WTC11 (cell line): ENCODE results near the gene DTWD2. TPM values are rescaled to one million over a fixed set of nuclear protein-coding genes. Genes with fewer than 3 reads are reported as not detected.

Source experiments
- ATAC-seq: fragments of 200-7000 bp; cut with Tn5 transposase; 2 replicates; pipeline ENCODE4 v1.10.0; 2021; ENCODE audit warnings: mild to moderate bottlenecking, moderate library complexity
- CTCF ChIA-PET: fragments of 300-600 bp; sonication (Branson Sonifier 250); formaldehyde crosslinking; loops from one replicate; lab custom pipeline; 2021; ENCODE audit warnings: antibody characterized with exemption; lab: Charles Lee
- POLR2A ChIA-PET: fragments of 350-600 bp; sonication (Branson Sonifier 250); formaldehyde crosslinking; loops from one replicate; lab custom pipeline; 2021; ENCODE audit warnings: antibody characterized with exemption; lab: Charles Lee
- DNase-seq: peaks from one replicate; pipeline ENCODE4 v3.0.0; 2021; ENCODE audit warnings: low spot score
- H3K27ac Mint-ChIP-seq: 2 replicates; pipeline ENCODE4 v1.8.0; 2021; ENCODE audit warnings: mixed read lengths
- H3K27me3 Mint-ChIP-seq: 2 replicates; pipeline ENCODE4 v1.8.0; 2021; ENCODE audit warnings: low read depth, mild to moderate bottlenecking, moderate library complexity, mixed read lengths
- H3K36me3 Mint-ChIP-seq: 2 replicates; pipeline ENCODE4 v1.8.0; 2021; ENCODE audit warnings: mixed read lengths
- H3K4me1 Mint-ChIP-seq: 2 replicates; pipeline ENCODE4 v1.8.0; 2022; ENCODE audit warnings: mixed read lengths
- H3K4me3 Mint-ChIP-seq: 2 replicates; pipeline ENCODE4 v1.8.0; 2021; ENCODE audit warnings: mild to moderate bottlenecking, moderate library complexity, mixed read lengths
- H3K9me3 Mint-ChIP-seq: 2 replicates; pipeline ENCODE4 v1.8.0; 2021; ENCODE audit warnings: mixed read lengths
- AFF4 ChIP-seq: sonication (generic); formaldehyde crosslinking; IDR thresholded peaks from 2 replicates; pipeline ENCODE4 v1.8.1; 2023; ENCODE audit warnings: mild to moderate bottlenecking, missing genetic modification reagents, borderline replicate concordance
- ARID4B ChIP-seq: sonication (generic); formaldehyde crosslinking; IDR thresholded peaks from 2 replicates; pipeline ENCODE4 v1.8.0; 2023; ENCODE audit warnings: missing genetic modification reagents, mild to moderate bottlenecking, borderline replicate concordance
- ATF6 ChIP-seq: sonication (generic); formaldehyde crosslinking; IDR thresholded peaks from 2 replicates; pipeline ENCODE4 v1.8.1; 2023; ENCODE audit warnings: mild to moderate bottlenecking, missing genetic modification reagents
- CREM ChIP-seq: sonication (generic); formaldehyde crosslinking; IDR thresholded peaks from 2 replicates; pipeline ENCODE4 v1.8.1; 2022; ENCODE audit warnings: mild to moderate bottlenecking, missing genetic modification reagents, moderate library complexity
- EMX1 ChIP-seq: fragments of 250-450 bp; sonication (Bioruptor Pico); IDR thresholded peaks from 2 replicates; pipeline ENCODE4 v1.8.0; 2021; ENCODE audit warnings: mild to moderate bottlenecking
- ETV6 ChIP-seq: sonication (generic); formaldehyde crosslinking; IDR thresholded peaks from 2 replicates; pipeline ENCODE4 v1.8.1; 2022; ENCODE audit warnings: mild to moderate bottlenecking, missing genetic modification reagents
- GABPB1 ChIP-seq: sonication (generic); formaldehyde crosslinking; IDR thresholded peaks from 2 replicates; pipeline ENCODE4 v1.8.1; 2023; ENCODE audit warnings: mild to moderate bottlenecking, missing genetic modification reagents
- GTF2I ChIP-seq: fragments of 250-450 bp; sonication (Bioruptor Pico); conservative IDR thresholded peaks from 2 replicates; pipeline ENCODE4 v1.4.0; 2021; ENCODE audit warnings: mild to moderate bottlenecking
- HMGA2 ChIP-seq: fragments of 250-450 bp; sonication (Bioruptor Pico); IDR thresholded peaks from 2 replicates; pipeline ENCODE4 v1.4.0; 2021; ENCODE audit warnings: mild to moderate bottlenecking, moderate library complexity
- HMGXB4 ChIP-seq: sonication (generic); formaldehyde crosslinking; IDR thresholded peaks from 2 replicates; pipeline ENCODE4 v1.8.1; 2023; ENCODE audit warnings: mild to moderate bottlenecking, moderate library complexity, missing genetic modification reagents
- KAT7 ChIP-seq: sonication (generic); formaldehyde crosslinking; IDR thresholded peaks from 2 replicates; pipeline ENCODE4 v1.8.1; 2023; ENCODE audit warnings: missing genetic modification reagents, mild to moderate bottlenecking, borderline replicate concordance
- NR2C2 ChIP-seq: sonication (generic); formaldehyde crosslinking; IDR thresholded peaks from 2 replicates; pipeline ENCODE4 v1.8.0; 2022; ENCODE audit warnings: mild to moderate bottlenecking, missing genetic modification reagents
- OVOL2 ChIP-seq: fragments of 250-450 bp; sonication (Bioruptor Pico); IDR thresholded peaks from 2 replicates; pipeline ENCODE4 v1.9.0; 2021; ENCODE audit warnings: mild to moderate bottlenecking, borderline replicate concordance
- SOX15 ChIP-seq: fragments of 250-450 bp; sonication (Bioruptor Pico); IDR thresholded peaks from 2 replicates; pipeline ENCODE4 v1.9.0; 2021; ENCODE audit warnings: mild to moderate bottlenecking
- TCF7 ChIP-seq: sonication (generic); formaldehyde crosslinking; IDR thresholded peaks from 2 replicates; pipeline ENCODE4 v1.8.0; 2022; ENCODE audit warnings: mild to moderate bottlenecking, low read depth, missing genetic modification reagents, moderate library complexity
- TEAD4 ChIP-seq: sonication (generic); formaldehyde crosslinking; IDR thresholded peaks from 2 replicates; pipeline ENCODE4 v1.8.0; 2022; ENCODE audit warnings: mild to moderate bottlenecking, missing genetic modification reagents
- ZNF219 ChIP-seq: sonication (generic); formaldehyde crosslinking; IDR thresholded peaks from 2 replicates; pipeline ENCODE4 v1.8.0; 2023; ENCODE audit warnings: missing genetic modification reagents, mild to moderate bottlenecking, borderline replicate concordance
- ZNF317 ChIP-seq: sonication (generic); formaldehyde crosslinking; IDR thresholded peaks from 2 replicates; pipeline ENCODE4 v1.8.1; 2023; ENCODE audit warnings: low read depth, mild to moderate bottlenecking, moderate library complexity, missing genetic modification reagents, borderline replicate concordance
- ZNF425 ChIP-seq: fragments of 250-450 bp; sonication (Bioruptor Pico); conservative IDR thresholded peaks from 2 replicates; pipeline ENCODE4 v1.9.0; 2021; ENCODE audit warnings: mild to moderate bottlenecking
- ZSCAN18 ChIP-seq: fragments of 250-450 bp; sonication (Bioruptor Pico); IDR thresholded peaks from 2 replicates; pipeline ENCODE4 v2.1.2; 2022; ENCODE audit warnings: mild to moderate bottlenecking, moderate library complexity
- total RNA-seq: library from RNA; stranded (reverse); gene quantifications from 3 replicates; pipeline ENCODE4 v1.2.3, GENCODE V29; 2021

The DTWD2 gene
- total RNA-seq, 1 experiment from 2014 or later, result 13.1 TPM

GRCh38 chr5:119028575-119028974 lies 40.2 kb upstream of the DTWD2 start:
- POLR2A ChIA-PET, result no interaction called here
- Mint-ChIP-seq H3K36me3 (peaks cover 4% of the 10 kb centered on the region), H3K4me1 (peaks cover 30% of the 10 kb centered on the region), H3K9me3 (peaks cover 15% of the 10 kb centered on the region), H3K4me3 (no peak overlapping the region), H3K27me3 (no peaks in the 10 kb centered on the region), H3K27ac (peak overlapping the region; percentile 43)
- DNase-seq (no peak), ATAC-seq (no peak)
- no peak for TF ChIP-seq HMGA2 (CRISPR knock-in tag)
- TF ChIP-seq GABPB1 (CRISPR knock-in tag), result no peak
- TF ChIP-seq TEAD4, result no peak
- no peak for TF ChIP-seq NR2C2 (CRISPR knock-in tag)
- TF ChIP-seq AFF4 (CRISPR knock-in tag), result no peak
- TF ChIP-seq TCF7 (CRISPR knock-in tag), result no peak
- TF ChIP-seq ZSCAN18 (CRISPR knock-in tag), result no peak
- CTCF ChIA-PET, result no interaction called here

- POLR2A ChIA-PET, result no interaction called here
- no peak overlapping the region for H3K27ac Mint-ChIP-seq
- H3K4me3 Mint-ChIP-seq, result no peak overlapping the region
- peaks cover 4% of the 10 kb centered on the region for H3K36me3 Mint-ChIP-seq
- H3K4me1 Mint-ChIP-seq, result peaks cover 6% of the 10 kb centered on the region; the same call in 1 of the 2 replicates
- no peaks in the 10 kb centered on the region for H3K27me3 Mint-ChIP-seq
- DNase-seq, result no peak
- H3K9me3 Mint-ChIP-seq, result peaks cover 15% of the 10 kb centered on the region
- CTCF ChIA-PET, result interaction anchor here (0.7 to 1.7 kb wide), 5 partner anchors 10 to 1145 kb away, joined by 3 to 13 read pairs (median 6); no protein-coding TSS in a partner anchor
- no peak for ATAC-seq
- TF ChIP-seq HMGXB4 (CRISPR knock-in tag) (no peak), CREM (CRISPR knock-in tag) (no peak), KAT7 (CRISPR knock-in tag) (no peak), ATF6 (CRISPR knock-in tag) (no peak), GTF2I (CRISPR knock-in tag) (no peak), SOX15 (no peak), ETV6 (CRISPR knock-in tag) (no peak), ZNF219 (no peak), NR2C2 (CRISPR knock-in tag) (no peak), TEAD4 (no peak), ARID4B (CRISPR knock-in tag) (no peak), EMX1 (CRISPR knock-in tag) (no peak), OVOL2 (CRISPR knock-in tag) (no peak), ZNF317 (CRISPR knock-in tag) (no peak), ZNF425 (no peak)
Measured at GRCh38 chr5:119022773-119023172, 34.4 kb upstream of the DTWD2 start.
